ENCODE data around the gene ADGRF1. TPM values are rescaled to one million over a fixed set of nuclear protein-coding genes. Genes with fewer than 3 reads are reported as not detected.
A peak's percentile ranks its signal among the peaks of the same experiment; 100 is the strongest.

The ADGRF1 gene
- total RNA-seq, 1 experiment from 2014 or later: 256 TPM

DNA sequence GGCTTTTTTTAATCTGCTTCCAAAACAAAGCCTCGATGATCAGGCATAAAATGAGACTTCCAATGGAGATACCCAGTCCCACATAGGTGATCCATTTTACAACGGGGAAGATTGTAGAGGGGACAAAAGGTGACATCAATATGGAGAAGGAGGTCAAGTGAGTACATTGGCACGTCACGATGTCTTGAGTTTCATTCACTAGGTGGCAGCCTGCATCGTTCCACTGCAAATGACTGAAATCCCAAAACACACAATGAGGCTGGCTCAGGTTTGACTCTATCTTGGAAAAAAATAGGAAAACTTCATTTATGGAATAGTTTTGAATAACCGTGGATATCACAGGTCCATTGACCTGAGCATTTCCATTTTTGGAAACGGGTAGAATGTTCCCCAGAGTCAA is 32.5 kb downstream of the ADGRF1 start:
- intact Hi-C loops (cut with micrococcal nuclease; ENCODE audit: unreplicated experiment): no loop called here
- CTCF ChIA-PET: no interaction called here
- H3K27me3 Mint-ChIP-seq (ENCODE audit: unreplicated experiment): no peaks in the 10 kb centered on the region
- no peak overlapping the region for H3K4me3 Mint-ChIP-seq (ENCODE audit: low read depth, unreplicated experiment)
- H3K4me1 Mint-ChIP-seq (ENCODE audit: low read depth, unreplicated experiment): peaks cover 22% of the 10 kb centered on the region
- H3K36me3 Mint-ChIP-seq (ENCODE audit: insufficient read depth, unreplicated experiment): peaks cover 75% of the 10 kb centered on the region
- TF ChIP-seq, protein P1, sequence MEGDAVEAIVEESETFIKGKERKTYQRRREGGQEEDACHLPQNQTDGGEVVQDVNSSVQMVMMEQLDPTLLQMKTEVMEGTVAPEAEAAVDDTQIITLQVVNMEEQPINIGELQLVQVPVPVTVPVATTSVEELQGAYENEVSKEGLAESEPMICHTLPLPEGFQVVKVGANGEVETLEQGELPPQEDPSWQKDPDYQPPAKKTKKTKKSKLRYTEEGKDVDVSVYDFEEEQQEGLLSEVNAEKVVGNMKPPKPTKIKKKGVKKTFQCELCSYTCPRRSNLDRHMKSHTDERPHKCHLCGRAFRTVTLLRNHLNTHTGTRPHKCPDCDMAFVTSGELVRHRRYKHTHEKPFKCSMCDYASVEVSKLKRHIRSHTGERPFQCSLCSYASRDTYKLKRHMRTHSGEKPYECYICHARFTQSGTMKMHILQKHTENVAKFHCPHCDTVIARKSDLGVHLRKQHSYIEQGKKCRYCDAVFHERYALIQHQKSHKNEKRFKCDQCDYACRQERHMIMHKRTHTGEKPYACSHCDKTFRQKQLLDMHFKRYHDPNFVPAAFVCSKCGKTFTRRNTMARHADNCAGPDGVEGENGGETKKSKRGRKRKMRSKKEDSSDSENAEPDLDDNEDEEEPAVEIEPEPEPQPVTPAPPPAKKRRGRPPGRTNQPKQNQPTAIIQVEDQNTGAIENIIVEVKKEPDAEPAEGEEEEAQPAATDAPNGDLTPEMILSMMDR (IDR thresholded peaks at IDR 0.05; ENCODE audit: unreplicated experiment): no peak
- H3K27ac Mint-ChIP-seq (ENCODE audit: unreplicated experiment): peak overlapping the region; percentile 7
- H3K9me3 Mint-ChIP-seq (ENCODE audit: low read depth, unreplicated experiment): no peaks in the 10 kb centered on the region
- no peak for DNase-seq
- TSS peak; percentile 36 for BruUV-seq (replicated peaks)

DNA sequence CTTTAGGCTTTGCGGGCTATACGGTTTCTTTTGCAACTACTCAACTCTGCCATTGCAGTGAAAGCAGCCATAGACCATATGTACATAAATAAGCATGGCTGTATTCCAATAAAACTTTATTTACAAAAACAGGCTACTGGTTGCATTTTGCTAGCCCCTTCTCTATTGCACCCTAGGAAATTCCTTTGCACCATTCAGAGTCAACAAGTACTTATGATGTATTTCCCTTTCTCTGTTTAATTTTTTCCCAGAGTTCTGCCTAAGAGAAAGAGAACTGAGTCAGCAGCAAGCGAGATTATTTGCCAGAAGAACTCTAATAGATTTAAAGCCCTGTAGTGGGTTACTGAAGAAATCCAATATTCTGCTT is 33.8 kb downstream of the ADGRF1 start:
- TF ChIP-seq, protein P1 (IDR thresholded peaks at IDR 0.05; ENCODE audit: unreplicated experiment): no peak
- Mint-ChIP-seq H3K27ac (ENCODE audit: unreplicated experiment) (no peak overlapping the region), H3K27me3 (ENCODE audit: unreplicated experiment) (no peaks in the 10 kb centered on the region), H3K9me3 (ENCODE audit: low read depth, unreplicated experiment) (no peaks in the 10 kb centered on the region), H3K36me3 (ENCODE audit: insufficient read depth, unreplicated experiment) (peaks cover 78% of the 10 kb centered on the region), H3K4me3 (ENCODE audit: low read depth, unreplicated experiment) (no peak overlapping the region), H3K4me1 (ENCODE audit: low read depth, unreplicated experiment) (peaks cover 25% of the 10 kb centered on the region)
- DNase-seq: no peak
- intact Hi-C loops (cut with micrococcal nuclease; ENCODE audit: unreplicated experiment): no loop called here
- CTCF ChIA-PET: no interaction called here
- BruUV-seq (replicated peaks): no TSS peak

DNA sequence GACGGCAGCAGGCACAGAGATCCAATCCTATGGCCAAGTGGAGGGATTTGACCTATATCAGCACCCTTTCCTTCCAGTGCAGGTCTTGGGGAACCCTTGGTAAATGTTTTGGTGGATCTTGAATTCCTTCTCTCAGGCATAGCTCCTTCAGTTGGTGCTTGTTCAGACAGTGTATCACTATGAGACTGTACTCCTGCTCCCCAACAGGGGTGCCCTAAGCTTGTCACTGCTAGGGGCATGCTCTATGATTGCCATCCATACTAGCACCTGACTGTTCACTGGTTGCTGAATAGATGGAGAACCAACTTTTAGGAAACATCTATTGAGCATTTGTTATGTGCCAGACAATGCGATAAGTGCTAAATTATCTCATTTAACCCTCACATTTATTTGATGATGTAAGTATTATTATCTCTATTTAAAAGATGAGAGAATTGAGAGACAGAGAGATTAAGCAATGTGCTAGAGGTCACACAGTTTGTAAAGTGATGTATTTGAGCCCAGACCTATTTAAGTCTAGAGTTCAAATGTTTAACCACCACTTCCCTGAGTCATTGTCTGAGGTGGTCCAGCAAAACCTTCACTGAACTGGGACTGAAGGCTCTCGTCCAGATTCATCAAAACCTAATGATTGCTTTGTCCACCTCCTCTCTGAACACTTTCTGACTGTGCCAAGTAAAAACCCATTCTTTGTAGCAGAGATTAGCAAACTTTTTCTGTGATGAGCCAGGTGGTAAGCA is 34.3 kb downstream of the ADGRF1 start:
- peaks cover 78% of the 10 kb centered on the region for H3K36me3 Mint-ChIP-seq (ENCODE audit: insufficient read depth, unreplicated experiment)
- no TSS peak for BruUV-seq (replicated peaks)
- intact Hi-C loops (cut with micrococcal nuclease; ENCODE audit: unreplicated experiment): no loop called here
- TF ChIP-seq, protein P1 (IDR thresholded peaks at IDR 0.05; ENCODE audit: unreplicated experiment): no peak
- H3K4me1 Mint-ChIP-seq (ENCODE audit: low read depth, unreplicated experiment): peaks cover 30% of the 10 kb centered on the region
- H3K4me3 Mint-ChIP-seq (ENCODE audit: low read depth, unreplicated experiment): no peak overlapping the region
- H3K27me3 Mint-ChIP-seq (ENCODE audit: unreplicated experiment): no peaks in the 10 kb centered on the region
- CTCF ChIA-PET: no interaction called here
- DNase-seq: no peak
- no peak overlapping the region for H3K27ac Mint-ChIP-seq (ENCODE audit: unreplicated experiment)
- no peaks in the 10 kb centered on the region for H3K9me3 Mint-ChIP-seq (ENCODE audit: low read depth, unreplicated experiment)

DNA sequence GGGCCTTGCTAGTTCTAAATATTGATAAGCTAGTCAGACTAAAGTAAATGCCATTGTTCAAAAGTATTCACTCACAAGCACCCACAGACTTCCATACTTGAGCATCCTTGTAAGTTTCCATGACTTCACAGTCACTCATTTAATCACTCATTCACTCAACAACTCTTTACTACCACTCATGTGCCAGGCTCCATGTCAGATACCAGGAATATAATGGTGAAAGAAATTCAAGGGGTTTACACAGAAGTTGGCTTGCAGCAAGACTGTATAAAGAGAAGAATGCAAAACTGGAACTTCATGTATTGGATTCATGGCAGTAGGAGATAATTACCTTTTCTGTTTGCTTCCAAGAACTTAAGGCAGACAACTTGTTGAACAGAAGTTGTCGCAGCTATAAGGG is 36.6 kb downstream of the ADGRF1 start:
- Mint-ChIP-seq H3K4me1 (ENCODE audit: low read depth, unreplicated experiment) (peaks cover 41% of the 10 kb centered on the region), H3K27ac (ENCODE audit: unreplicated experiment) (no peak overlapping the region), H3K9me3 (ENCODE audit: low read depth, unreplicated experiment) (no peaks in the 10 kb centered on the region), H3K4me3 (ENCODE audit: low read depth, unreplicated experiment) (no peak overlapping the region), H3K36me3 (ENCODE audit: insufficient read depth, unreplicated experiment) (peaks cover 66% of the 10 kb centered on the region), H3K27me3 (ENCODE audit: unreplicated experiment) (no peaks in the 10 kb centered on the region)
- TF ChIP-seq, protein P1 (IDR thresholded peaks at IDR 0.05; ENCODE audit: unreplicated experiment): no peak
- no TSS peak for BruUV-seq (replicated peaks)
- intact Hi-C loops (cut with micrococcal nuclease; ENCODE audit: unreplicated experiment): no loop called here
- CTCF ChIA-PET: no interaction called here
- DNase-seq: no peak
